ENCODE measurements around the gene NKX6-2.

DNA sequence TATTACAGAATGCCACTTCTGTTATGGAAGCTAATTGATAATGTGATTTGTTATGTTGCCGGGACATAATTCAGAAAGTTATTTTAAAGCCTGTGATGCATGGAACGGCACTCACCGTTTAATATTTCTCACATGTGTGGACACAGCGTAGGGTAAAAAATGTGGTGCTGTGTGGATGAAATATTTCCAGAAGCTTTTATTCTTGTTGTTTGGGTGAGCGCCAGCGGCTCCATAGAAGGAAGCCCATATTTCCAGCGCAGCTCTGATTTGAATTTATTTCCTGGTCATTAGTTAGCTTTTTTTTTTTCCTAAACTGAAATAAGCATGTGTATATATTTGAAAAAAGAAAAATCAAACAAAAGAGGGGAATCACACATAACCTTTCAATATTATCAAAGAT is 20.2 kb upstream of the NKX6-2 start:
- TF ChIP-seq, protein P1, sequence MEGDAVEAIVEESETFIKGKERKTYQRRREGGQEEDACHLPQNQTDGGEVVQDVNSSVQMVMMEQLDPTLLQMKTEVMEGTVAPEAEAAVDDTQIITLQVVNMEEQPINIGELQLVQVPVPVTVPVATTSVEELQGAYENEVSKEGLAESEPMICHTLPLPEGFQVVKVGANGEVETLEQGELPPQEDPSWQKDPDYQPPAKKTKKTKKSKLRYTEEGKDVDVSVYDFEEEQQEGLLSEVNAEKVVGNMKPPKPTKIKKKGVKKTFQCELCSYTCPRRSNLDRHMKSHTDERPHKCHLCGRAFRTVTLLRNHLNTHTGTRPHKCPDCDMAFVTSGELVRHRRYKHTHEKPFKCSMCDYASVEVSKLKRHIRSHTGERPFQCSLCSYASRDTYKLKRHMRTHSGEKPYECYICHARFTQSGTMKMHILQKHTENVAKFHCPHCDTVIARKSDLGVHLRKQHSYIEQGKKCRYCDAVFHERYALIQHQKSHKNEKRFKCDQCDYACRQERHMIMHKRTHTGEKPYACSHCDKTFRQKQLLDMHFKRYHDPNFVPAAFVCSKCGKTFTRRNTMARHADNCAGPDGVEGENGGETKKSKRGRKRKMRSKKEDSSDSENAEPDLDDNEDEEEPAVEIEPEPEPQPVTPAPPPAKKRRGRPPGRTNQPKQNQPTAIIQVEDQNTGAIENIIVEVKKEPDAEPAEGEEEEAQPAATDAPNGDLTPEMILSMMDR (IDR thresholded peaks at IDR 0.05; ENCODE audit: control extremely low read depth in 1 of 3, insufficient read depth in 1 of 3, low read depth in 1 of 3, low read length in 3 of 3) = no peak
- TF ChIP-seq POLR2A (IDR thresholded peaks at IDR 0.05; ENCODE audit: control extremely low read depth in 1 of 2, low read depth in 2 of 2, low read length in 2 of 2) (no peak), SIN3A (conservative IDR thresholded peaks at IDR 0.05 in 1 of 2, IDR thresholded peaks at IDR 0.05 in 1 of 2; ENCODE audit: low read depth in 1 of 2, low read length in 2 of 2) (no peak), EP300 (IDR thresholded peaks at IDR 0.05; ENCODE audit: borderline replicate concordance in 1 of 2, low read depth in 2 of 2, low read length in 2 of 2) (no peak), MAFK (IDR thresholded peaks at IDR 0.05; ENCODE audit: low read depth, low read length) (no peak), CBX5 (IDR thresholded peaks at IDR 0.05; ENCODE audit: low read depth, low read length) (no peak), EZH2 (IDR thresholded peaks at IDR 0.05; ENCODE audit: low read depth, low read length, severe bottlenecking) (no peak), TAF1 (IDR thresholded peaks at IDR 0.05; ENCODE audit: low read depth, low read length) (no peak), POLR2AphosphoS5 (IDR thresholded peaks at IDR 0.05; ENCODE audit: low read depth, low read length) (no peak), NANOG (IDR thresholded peaks at IDR 0.05; ENCODE audit: insufficient read depth, low read depth, low read length, poor library complexity, severe bottlenecking) (no peak), TEAD4 (IDR thresholded peaks at IDR 0.05; ENCODE audit: low read depth, low read length) (no peak), BACH1 (IDR thresholded peaks at IDR 0.05; ENCODE audit: low read length) (no peak), YY1 (IDR thresholded peaks at IDR 0.05; ENCODE audit: low read depth, low read length) (no peak)
- TF ChIP-seq, protein P2, sequence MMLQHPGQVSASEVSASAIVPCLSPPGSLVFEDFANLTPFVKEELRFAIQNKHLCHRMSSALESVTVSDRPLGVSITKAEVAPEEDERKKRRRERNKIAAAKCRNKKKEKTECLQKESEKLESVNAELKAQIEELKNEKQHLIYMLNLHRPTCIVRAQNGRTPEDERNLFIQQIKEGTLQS (IDR thresholded peaks at IDR 0.05; ENCODE audit: insufficient read depth, low read depth, low read length) = no peak

Data from H1 (cell line).